CD4-positive, alpha-beta T cell treated with Interferon alpha-2 for 1 hour (primary cell): Measurements from ENCODE around the gene KRT37.

Experiments used
- DNase-seq, 2 donors: peaks; one replicate each; pipeline ENCODE4 v3.0.0-alpha.2; 2020 to 2022

Gene KRT37

DNA sequence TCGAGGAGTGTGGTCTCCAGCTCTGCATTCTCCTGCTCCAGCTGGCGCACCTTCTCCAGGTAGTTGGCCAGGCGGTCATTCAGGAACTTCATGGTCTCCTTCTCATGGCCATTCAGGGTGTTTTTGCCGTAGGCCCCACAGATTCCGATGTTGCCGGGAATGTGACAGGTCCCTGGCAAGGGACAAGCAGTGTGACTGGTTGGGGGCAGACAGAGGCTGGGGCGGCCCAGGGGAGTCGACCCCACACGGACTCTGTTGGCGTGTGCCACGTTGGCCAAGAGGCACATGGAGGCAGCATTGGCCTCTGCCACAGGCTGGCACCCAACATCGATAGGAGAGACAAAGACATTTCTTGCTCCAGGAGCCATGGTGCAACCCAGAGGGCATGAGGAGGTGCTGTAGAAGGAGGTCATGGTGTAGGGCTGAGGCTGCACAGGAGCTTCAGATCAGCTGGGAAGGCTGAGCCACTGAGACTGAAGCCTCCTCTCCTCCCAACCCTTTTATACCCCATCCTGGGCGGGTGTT is at the start of gene KRT37:
Gene KRT37 (minus strand): TSS at position 475 of the 525 bp plus-strand sequence. CDS start 62 bp downstream, at position 413.
- DNase-seq, result no peak

DNA sequence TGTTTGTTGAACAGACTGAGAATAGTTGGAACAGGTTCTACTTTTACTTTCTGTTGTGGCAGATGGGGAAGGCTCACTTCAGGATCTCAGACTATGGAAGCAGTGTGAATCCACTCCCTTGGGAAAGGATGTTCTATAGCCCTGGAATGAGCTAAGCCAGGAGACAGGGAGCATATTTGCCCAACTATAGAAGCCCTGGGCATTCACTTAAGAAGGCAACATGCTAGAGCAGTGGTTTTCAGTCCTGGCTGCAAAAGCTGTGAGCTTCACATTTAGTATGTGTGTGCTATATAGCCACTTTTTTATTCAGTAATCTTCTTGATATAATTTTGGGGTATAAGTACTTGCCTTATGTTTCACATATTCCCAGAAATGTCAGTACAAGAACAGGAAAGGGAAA is 44.0 kb upstream of the KRT37 start:
- no peak for DNase-seq

DNA sequence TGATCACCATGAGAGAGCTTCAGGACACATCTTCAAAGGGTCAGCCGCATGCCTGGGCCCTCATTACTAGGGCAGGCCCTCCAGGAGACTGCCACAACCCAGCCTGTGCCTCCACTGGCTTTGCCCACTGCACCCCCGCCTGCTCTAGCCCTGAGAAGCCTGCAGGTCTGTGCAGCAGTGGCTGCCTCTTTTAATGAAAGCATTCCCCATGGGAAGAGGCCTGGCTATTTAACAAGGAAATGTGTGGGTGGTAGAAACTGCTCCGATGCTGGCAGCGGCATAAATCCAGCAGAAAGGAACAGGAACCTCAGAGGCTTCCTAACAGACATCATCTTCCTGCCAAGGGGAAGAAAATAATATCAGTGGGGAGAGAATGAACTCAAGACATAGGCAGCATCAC is 43.2 kb upstream of the KRT37 start:
- DNase-seq, result no peak

DNA sequence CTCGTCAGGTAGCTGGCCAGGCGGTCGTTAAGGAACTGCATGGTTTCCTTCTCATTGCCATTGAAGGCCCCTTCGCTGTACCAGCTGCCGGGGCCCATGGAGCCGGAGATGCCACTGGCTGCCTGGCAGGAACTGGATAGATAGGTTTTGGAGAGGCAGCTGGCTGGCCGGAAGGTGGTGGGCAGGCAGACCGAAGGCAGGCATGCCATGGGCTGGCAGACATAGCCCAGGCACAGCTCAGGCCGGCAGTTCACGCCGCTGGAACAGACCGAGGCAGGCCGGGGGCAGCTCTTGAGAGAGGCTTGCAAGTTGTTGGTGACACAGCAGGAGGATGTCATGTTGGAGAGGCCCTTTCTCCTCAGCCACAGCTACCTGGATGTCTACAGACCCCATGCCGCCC is 42.6 kb upstream of the KRT37 start, which contains the start of gene KRT32:
Gene KRT32 (minus strand): TSS at position 399 of the 400 bp plus-strand sequence. CDS start 61 bp downstream, at position 338.
- no peak for DNase-seq

DNA sequence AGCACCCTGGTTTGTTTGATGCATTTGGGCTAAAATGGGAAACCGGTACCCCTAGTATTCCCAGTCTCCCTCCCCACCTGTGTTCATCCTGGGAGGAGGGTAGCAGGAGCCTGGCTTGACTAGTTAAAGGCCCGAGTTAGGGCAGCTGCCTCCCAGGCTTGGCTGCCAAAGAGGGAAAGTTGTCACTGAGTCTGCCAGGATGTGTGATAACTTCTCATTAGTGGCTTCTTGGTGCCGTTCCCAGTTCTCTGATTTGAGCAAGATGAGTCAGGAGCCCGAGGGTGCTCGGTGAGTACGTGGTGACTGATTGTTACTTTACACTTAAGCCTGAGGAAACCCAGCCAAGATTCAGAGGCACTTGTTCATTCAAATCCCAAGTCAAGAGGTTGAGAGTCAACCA is 40.3 kb upstream of the KRT37 start:
- DNase-seq, result no peak

DNA sequence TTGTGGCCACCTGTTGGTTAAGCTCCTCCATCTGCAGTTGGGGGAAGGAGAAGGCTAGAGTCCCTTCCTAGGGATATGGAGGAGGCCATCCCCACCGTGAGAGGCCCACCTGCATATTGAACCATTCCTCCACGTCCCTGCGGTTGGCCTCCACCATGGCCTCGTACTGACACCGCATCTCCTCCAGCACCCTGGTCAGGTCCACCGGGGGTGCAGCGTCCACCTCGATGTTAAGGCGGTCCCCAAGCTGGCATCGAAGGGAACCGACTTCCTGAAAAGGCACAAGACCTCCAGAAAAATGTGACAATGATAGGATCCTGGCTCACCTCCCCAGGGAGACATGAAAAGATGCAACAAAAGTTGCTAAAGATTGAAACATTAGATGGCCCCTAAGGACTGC is 39.8 kb upstream of the KRT37 start:
- no peak for DNase-seq

DNA sequence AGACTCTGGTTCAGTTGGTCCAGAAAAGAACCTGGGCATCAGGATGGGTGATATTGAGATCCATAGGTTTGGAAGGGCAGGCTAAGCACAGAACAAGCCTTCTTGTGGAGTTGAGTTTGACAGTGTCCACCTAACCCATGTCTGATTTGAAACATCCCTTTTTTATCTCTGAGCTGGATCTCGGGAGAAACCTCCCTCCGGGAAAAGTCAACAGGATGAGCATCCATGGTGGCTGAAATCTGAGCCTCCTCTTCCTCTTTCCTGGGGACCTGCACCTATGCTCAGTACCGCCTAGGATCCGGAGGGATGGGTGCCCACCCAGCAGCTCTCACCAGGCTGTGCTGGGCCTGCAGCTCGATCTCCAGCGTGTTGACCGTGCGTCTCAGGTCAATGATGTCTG is 39.4 kb upstream of the KRT37 start:
- no peak for DNase-seq

DNA sequence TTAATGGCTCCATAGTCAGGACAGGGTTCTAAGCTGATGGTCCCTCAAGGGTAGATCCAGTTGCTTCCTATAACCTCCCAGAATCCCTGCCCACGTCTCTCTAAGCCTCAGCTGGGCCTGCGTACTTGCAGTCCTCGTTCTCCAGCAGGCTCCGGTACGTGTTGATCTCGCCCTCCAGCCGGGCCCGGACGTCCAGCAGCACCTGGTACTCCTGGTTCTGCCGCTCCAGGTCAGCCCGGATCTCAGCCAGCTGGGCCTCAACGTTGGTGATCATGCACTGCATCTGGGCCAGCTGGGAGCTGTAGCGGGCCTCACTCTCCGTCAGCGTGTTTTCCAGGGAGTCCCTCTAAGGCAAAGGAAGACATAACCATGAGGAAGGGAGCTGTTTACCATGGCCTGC is 38.3 kb upstream of the KRT37 start:
- no peak for DNase-seq

DNA sequence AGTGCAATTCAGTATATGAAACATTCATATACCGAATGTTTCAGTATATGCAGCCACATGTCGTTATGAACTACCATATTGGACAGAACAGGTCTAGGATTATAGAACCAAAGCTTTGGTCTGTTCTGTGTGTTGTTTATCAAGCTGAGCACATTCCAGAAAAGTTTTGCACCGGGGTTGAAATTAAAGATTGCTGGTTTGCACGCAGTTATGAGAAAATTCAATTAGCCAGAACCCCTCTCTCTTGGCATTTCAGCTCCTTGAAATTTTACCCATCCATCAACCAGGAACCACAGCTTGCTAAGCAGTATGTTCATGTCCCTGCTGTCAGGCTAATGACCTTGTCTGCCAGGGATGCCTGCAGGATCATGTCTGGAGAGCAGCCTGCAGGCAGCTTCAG is 33.3 kb upstream of the KRT37 start:
- no peak for DNase-seq

DNA sequence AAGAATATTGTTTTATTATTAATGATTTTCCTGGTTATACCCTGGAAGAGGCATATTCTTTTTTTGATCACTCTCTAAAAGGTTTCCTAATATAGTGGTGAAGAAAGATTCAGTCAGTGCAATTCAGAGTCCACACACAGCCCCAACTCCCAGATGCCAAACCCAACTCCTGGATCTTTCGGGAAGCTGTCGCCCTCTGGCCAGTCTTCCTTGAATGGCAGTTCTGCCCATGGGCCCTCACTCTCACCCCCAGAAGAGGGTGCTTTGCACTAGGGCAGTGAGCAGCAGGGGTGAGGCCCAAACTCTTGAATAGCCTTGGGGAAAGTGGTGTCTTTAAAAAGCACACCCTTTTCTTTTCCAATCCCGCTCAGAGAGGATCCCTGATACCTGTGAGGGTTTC is 31.8 kb upstream of the KRT37 start:
- no peak for DNase-seq

DNA sequence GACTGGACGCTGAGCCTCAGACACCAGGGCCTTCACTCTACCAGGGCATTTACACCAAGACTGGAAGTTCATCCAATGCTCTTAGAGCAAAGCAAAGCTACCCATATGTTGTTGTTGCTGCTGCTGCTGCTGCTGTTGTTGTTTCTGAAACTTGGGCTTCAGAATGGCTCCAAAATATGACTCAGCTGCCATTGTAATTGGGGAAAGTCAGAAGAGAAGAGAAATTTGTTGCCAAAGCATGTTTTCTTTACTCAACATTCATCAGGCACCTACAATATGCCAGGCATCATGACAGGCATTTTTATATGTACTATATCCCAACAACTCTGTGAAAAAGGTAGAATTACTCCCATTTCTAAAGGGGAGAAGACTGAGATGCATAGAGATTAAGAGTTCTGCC is 30.9 kb upstream of the KRT37 start:
- DNase-seq, result no peak

DNA sequence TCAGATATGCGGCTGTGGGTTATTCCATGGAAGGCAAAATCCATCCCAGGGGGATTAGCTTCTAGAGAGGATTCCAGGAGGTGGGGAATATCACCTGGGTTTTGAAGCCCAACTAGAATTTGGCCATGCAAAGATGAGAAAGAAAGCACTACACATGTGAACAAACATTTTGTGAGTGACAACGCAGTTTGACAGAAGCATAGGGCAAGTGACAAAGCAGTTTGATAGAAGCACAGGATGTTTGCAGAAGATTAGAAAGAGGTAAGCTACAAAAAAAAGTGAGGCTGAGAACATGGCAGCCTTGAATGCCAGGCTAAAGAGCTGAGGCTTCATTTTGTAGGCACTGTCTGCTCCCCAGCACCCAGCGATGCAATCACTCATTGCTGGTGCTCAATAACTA is 28.7 kb upstream of the KRT37 start:
- DNase-seq, result no peak

DNA sequence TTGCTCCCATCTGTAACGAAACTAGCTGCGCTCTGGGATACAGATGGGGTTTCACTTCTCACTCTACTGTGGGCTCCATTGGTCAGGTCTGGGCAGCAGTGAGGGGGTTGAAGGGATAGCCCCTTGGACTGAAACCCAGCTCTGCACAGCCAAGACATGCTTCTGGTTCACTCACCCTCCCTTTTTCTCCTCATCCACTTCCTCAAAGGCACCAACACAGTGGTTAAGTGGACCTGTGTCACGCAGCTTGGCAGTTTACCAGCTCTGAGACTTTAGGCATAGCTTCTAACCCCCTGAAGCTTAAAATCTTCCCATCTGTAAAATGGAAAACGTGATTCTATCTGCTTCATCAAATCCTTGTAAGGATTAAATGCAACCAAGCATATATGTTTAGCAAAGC is 27.9 kb upstream of the KRT37 start:
- no peak for DNase-seq

DNA sequence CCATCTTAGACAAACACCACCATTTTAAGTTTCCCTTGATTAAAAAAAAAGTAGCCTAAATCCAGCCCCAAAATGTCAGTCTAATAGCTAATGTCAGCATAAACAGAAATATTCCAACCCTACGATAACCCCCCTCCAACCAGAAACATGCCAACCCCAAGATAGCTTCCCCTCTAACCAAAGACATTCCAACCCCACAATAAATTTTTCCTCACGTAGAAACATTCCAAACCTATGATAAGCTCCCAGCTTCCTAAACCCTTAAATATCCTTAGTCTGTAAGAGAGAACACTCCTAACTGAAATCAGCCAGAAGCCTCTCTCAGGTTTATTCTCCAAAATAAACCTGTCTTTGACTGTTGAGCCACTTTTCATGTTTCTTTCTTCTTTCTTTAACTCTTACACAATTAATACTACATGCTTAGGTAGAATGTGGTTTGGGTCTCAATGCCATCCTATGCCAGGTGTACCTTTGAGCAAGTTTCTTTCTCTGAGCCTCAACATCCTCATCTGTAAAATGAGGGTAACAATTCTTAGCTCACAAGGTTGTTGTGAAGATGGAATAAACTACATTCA is 26.9 kb upstream of the KRT37 start:
- DNase-seq, result no peak

DNA sequence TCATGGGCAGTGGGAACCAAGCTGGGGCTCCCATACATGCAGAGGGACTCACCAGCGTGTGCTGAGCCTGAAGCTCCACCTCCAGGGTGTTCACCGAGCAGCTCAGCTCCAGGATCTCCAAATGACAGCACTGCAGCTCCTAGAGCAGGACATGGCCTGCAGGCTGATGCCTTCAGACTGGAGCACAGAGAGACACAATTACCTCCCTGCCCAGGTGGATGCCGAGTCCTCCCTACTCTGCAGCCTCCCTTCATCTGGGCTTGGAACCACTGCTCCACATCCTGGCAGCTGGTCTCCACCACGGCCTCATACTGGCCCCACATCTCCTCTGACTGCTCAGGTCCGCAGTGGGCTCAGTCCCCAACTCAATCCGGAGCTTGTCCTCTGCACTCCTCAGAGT is 24.6 kb upstream of the KRT37 start:
- no peak for DNase-seq

DNA sequence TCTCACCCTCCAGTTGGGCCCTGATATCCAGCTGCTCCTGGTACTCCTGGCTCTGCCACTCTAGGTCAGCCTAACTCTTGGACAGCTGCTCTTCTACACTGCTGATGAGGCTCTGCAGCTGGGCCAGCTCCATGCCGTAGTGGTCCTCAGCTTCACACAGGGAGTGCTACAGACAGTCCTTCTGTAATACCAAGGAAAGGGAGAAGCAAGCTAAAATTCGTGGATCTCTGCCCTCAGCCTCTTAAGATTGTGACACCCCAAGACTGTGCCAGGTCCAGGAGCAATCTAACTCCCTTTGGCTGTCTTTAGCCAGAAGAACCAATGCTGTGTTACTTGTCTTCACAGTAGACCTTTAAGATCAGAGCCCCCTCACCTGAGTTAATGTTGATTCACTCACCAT is 24.1 kb upstream of the KRT37 start:
- DNase-seq, result no peak

DNA sequence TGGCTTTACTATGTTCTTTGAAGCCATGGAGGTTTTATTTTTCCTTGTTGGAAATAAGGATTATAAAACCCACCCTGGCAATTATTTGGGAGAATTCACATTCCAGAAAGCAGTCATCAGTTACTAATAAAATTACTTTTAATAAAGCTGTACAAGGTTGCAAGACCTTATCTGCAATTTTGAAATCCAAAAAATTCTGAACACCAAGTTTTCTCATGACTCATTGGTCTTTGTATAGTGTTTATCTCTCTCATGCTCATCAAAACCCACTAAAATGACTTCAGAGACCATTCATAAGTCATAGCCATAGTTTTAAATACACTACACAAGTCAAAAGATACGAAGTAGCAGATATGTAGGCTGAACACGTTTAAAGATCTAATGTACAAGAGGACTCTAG is 22.4 kb upstream of the KRT37 start:
- DNase-seq, result no peak

DNA sequence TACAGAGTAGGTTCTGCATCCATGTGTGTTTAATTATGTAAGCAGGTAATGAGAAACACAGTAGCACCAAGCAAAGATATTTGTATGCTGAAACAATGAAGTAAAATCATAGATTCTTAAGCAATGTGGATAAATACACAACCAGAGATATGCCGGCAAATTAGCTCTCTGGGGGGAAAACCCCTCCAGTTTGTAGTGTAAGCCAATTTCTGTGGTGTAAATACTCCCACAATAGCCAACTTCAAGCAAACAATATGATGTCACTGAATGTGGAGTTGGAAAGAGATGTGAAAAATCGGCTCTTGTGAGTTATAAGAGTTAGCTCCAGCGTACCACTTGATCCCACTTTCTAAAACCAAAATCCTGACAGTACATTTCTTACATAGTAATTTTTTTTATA is 20.3 kb upstream of the KRT37 start:
- no peak for DNase-seq

DNA sequence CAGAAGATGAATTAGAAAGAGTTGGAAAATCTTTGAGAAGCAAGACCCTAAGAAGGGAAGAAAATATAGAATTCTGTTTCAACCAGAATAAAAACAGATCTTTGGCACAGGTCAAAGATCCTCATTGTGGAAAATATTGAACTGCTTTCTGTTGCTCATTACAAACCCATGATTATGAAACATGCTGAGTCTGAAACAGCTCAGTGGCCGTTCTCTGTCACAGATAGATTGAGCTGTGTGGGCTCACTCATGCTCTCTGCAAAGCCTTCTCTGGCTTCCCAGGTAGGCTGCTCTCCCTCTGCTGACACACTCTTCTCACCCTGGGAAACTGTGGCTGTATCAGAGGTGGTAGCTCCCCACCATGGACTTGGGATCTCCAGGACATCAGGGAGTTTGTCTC is 19.8 kb upstream of the KRT37 start:
- no peak for DNase-seq

DNA sequence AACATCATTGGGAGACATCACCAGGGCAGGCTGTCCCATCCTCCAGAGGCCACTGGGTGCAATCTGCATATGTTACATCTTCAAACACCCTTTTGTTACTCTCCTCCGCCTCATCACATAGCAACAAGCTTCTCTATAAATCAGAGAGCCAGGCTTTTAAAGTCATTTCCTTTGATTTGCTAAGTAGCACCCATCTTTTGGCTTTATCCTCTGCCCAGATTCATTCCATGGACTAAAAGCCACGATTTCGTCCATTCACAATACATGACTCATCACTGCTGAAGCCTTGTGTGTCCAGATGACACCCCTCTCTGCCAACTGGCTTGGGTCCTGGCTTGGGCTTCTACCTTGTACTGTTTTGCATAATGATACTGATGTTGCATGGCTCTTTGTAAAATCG is 18.4 kb upstream of the KRT37 start:
- DNase-seq, result no peak

DNA sequence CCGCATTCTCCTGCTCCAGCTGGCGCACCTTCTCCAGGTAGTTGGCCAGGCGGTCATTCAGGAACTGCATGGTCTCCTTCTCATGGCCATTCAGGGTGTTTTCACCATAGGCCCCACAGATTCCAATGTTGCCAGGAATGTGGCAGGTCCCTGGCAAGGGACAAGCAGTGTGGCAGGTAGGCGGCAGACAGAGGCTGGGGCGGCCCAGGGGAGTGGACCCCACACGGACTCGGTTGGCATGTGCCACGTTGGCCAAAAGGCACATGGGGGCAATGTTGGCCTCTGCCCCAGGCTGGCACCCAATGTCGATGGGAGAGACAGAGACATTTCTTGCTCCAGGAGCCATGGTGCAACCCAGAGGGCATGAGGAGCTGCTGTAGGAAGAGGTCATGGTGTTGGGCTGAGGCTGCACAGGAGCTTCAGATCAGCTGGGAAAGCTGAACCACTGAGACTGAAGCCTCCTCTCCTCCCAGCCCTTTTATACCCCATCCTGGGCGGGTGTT is 16.2 kb upstream of the KRT37 start, which contains the start of gene KRT38:
Gene KRT38 (minus strand): TSS at position 453 of the 503 bp plus-strand sequence. CDS start 62 bp downstream, at position 391.
- DNase-seq, result no peak

DNA sequence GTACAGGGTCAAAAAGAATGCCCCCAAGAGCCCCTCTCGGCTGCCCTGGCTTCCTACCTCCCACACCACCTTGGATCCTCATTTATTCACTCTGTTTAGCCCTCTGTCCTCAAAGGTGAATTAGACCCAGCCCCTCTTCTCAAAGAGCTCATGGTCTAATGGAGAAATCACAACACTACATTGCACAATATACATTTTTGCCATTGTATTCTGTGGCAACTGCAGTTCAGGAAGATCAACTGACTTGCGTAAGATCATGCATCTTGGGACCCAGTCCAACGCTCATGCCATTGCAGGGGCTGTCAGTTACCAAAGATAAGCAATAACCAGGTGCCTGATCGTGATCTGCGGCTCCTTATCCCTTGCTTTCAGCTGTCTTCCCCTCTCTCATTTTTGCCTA is 15.0 kb upstream of the KRT37 start:
- no peak for DNase-seq

DNA sequence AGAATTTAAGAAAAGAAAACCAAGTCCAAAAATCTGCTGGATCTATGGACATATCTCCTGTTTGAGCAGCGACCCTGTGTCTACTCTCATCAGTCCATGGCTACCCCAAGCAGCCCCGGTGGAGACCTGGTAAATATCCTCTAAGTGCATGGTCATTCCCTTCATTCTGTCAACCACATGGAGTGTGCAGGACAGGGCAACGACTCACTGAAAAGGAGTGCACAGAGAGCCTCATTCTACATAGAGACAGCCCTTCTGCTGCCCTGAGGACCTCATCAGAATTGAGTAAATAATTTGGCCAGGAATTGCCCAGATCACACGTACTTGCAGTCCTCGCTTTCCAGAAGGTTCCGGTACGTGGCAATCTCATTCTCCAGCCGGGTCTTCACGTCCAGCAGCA is 13.4 kb upstream of the KRT37 start:
- no peak for DNase-seq

DNA sequence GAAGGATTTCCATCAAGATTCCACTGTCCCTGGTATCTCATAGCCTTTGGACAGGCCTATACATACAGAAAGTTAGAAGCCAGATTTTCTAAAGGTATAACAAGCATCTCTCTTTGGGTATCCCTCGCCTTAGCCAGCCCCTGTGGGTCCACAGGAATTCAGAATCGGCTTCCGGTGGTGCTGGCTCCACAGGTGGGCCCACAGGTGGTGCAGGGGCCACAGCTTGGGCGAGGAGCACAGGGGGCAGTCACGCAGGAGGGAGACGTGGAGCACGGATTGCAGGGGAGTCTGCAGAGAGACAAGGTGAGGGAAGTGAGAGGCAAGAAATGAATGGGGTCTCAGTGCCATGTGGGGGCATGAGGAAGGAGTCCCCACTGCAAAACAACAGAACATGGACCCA is 12.9 kb upstream of the KRT37 start:
- no peak for DNase-seq

DNA sequence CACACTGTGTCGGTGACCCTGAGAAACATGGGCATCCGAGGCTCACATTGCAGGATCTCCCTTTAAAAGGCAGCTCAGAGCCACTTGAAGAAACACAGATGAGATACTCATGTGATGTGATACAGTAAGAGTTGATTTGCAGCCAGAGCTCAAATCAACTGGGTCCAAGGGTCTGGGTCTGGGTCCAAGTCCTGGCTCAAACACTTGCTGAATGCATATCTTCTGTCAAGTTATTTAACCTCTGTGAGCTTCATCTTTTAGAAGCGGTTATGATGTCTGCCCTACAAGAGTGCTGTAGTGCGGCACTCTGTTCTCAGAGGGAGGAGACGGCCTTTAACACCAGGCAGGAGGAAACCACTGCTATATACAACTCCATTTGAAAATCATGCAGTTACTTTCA is 10.0 kb upstream of the KRT37 start:
- DNase-seq, result no peak
